ENCODE data around the gene ZFPM1.

Gene ZFPM1

DNA sequence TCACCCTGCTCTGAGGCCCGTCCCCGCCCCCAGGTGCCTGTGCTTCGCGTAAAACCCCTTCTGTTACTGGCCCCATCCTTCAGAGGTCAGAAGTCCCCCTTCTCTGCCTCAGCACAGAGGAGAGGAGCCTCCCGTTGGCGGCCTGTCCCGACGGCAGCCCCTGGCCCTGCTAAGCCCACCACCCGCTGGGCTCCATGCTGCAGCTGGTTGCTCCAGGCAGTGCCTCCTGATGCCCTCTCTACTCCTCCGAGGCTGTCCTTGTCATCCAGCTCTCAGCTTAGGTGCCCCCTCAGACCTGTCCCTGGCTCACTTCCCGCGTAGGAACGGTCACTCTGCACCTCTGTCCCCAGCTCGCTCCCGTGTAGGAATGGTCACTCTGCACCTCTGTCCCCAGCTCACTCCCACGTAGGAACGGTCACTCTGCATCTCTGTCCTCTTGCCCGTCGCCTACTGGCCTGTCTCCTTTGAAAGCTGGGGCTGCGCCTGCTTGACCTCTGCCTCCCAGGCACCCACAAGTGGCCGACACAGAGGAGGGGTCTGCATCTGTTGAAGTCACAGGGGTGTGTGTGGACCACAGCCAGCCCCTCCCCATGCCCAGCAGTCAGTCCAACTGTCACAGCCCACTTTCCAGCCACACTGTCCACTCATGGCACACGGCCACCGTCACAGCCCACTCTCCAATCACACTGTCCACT, 85.4 kb downstream of the ZFPM1 start:
- no peak overlapping the region for H3K4me3 ChIP-seq (ENCODE audit: low read length)
- H3K27me3 ChIP-seq (ENCODE audit: insufficient read depth, low read length), result peaks cover 11% of the 10 kb centered on the region
- peaks cover 8% of the 10 kb centered on the region for H3K4me1 ChIP-seq (ENCODE audit: insufficient read depth, low read length)
- peaks cover 4% of the 10 kb centered on the region for H3K9me3 ChIP-seq (ENCODE audit: low read length)
- H3K36me3 ChIP-seq (ENCODE audit: insufficient read depth, low read length), result no peaks in the 10 kb centered on the region
- no peak overlapping the region for H2AFZ ChIP-seq (ENCODE audit: low read depth, low read length)

GRCh38 chr16:88539261-88539651, 86.2 kb downstream of the ZFPM1 start:
- Histone ChIP-seq H2AFZ (ENCODE audit: low read depth, low read length) (no peak overlapping the region), H3K4me1 (ENCODE audit: insufficient read depth, low read length) (peaks cover 8% of the 10 kb centered on the region), H3K9me3 (ENCODE audit: low read length) (peaks cover 6% of the 10 kb centered on the region), H3K36me3 (ENCODE audit: insufficient read depth, low read length) (no peaks in the 10 kb centered on the region), H3K4me3 (ENCODE audit: low read length) (no peak overlapping the region), H3K27me3 (ENCODE audit: insufficient read depth, low read length) (peaks cover 11% of the 10 kb centered on the region)

- Histone ChIP-seq H2AFZ (ENCODE audit: low read depth, low read length) (no peak overlapping the region), H3K36me3 (ENCODE audit: insufficient read depth, low read length) (no peaks in the 10 kb centered on the region), H3K9me3 (ENCODE audit: low read length) (peaks cover 6% of the 10 kb centered on the region), H3K4me3 (ENCODE audit: low read length) (no peak overlapping the region), H3K27me3 (ENCODE audit: insufficient read depth, low read length) (peaks cover 11% of the 10 kb centered on the region), H3K4me1 (ENCODE audit: insufficient read depth, low read length) (peaks cover 8% of the 10 kb centered on the region)
Measured at GRCh38 chr16:88539652-88540345, 86.7 kb downstream of the ZFPM1 start.

DNA sequence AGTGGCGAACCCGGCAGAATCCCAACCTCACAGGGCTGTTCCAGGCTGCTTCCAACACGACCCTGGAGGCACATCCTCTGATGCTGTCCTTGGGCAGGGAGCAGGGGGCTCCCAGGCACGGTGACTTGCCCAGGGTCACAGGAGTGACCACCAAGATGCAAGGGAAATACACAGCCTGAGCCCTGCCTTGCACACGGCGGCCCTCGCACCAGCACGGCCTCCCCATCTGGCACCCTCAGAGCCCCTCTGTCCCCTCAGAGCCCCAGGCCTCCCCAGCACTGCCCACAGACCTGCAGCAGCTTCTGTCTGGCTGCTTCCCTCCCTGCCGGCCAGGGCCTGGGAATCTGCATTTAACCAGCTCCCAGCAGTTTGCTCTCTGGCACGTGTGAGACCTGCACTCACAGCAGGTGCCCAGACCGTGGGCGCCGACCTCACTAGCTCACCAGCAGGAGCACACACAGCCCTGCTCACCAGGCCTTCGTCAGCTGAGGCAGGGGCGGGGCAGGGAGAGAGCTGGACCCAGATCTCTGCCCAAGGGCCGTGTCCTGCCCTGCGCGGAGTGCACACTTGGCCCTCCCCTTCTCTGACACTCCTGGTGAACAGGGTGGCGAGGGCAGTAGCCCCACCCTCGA, 87.4 kb downstream of the ZFPM1 start:
- Histone ChIP-seq H2AFZ (ENCODE audit: low read depth, low read length) (no peak overlapping the region), H3K36me3 (ENCODE audit: insufficient read depth, low read length) (no peaks in the 10 kb centered on the region), H3K27me3 (ENCODE audit: insufficient read depth, low read length) (peaks cover 11% of the 10 kb centered on the region), H3K4me1 (ENCODE audit: insufficient read depth, low read length) (peaks cover 3% of the 10 kb centered on the region), H3K9me3 (ENCODE audit: low read length) (peaks cover 9% of the 10 kb centered on the region), H3K4me3 (ENCODE audit: low read length) (no peak overlapping the region)

GRCh38 chr16:88541831-88542616, 88.9 kb downstream of the ZFPM1 start:
- no peak overlapping the region for H3K4me3 ChIP-seq (ENCODE audit: low read length)
- peaks cover 12% of the 10 kb centered on the region for H3K9me3 ChIP-seq (ENCODE audit: low read length)
- peaks cover 2% of the 10 kb centered on the region for H3K4me1 ChIP-seq (ENCODE audit: insufficient read depth, low read length)
- H3K27me3 ChIP-seq (ENCODE audit: insufficient read depth, low read length), result peaks cover 19% of the 10 kb centered on the region
- no peaks in the 10 kb centered on the region for H3K36me3 ChIP-seq (ENCODE audit: insufficient read depth, low read length)
- H2AFZ ChIP-seq (ENCODE audit: low read depth, low read length), result no peak overlapping the region

- peaks cover 2% of the 10 kb centered on the region for H3K4me1 ChIP-seq (ENCODE audit: insufficient read depth, low read length)
- peaks cover 16% of the 10 kb centered on the region for H3K9me3 ChIP-seq (ENCODE audit: low read length)
- no peak overlapping the region for H3K4me3 ChIP-seq (ENCODE audit: low read length)
- peaks cover 22% of the 10 kb centered on the region for H3K27me3 ChIP-seq (ENCODE audit: insufficient read depth, low read length)
- no peak overlapping the region for H2AFZ ChIP-seq (ENCODE audit: low read depth, low read length)
- no peaks in the 10 kb centered on the region for H3K36me3 ChIP-seq (ENCODE audit: insufficient read depth, low read length)
Measured at GRCh38 chr16:88543230-88543813, 90.2 kb downstream of the ZFPM1 start.

GRCh38 chr16:88545781-88546180, 92.7 kb downstream of the ZFPM1 start:
- peaks cover 16% of the 10 kb centered on the region for H3K27me3 ChIP-seq (ENCODE audit: insufficient read depth, low read length)

GRCh38 chr16:88548131-88548874, 95.2 kb downstream of the ZFPM1 start:
- peaks cover 12% of the 10 kb centered on the region for H3K9me3 ChIP-seq (ENCODE audit: low read length)
- no peaks in the 10 kb centered on the region for H3K36me3 ChIP-seq (ENCODE audit: insufficient read depth, low read length)
- H3K27me3 ChIP-seq (ENCODE audit: insufficient read depth, low read length), result peaks cover 21% of the 10 kb centered on the region
- H2AFZ ChIP-seq (ENCODE audit: low read depth, low read length), result no peak overlapping the region
- no peaks in the 10 kb centered on the region for H3K4me1 ChIP-seq (ENCODE audit: insufficient read depth, low read length)
- no peak overlapping the region for H3K4me3 ChIP-seq (ENCODE audit: low read length)

More at GRCh38 chr16:88545781-88546180, 92.7 kb downstream of the ZFPM1 start:
- H2AFZ ChIP-seq (ENCODE audit: low read depth, low read length), result no peak overlapping the region
- no peaks in the 10 kb centered on the region for H3K4me1 ChIP-seq (ENCODE audit: insufficient read depth, low read length)
- peaks cover 16% of the 10 kb centered on the region for H3K9me3 ChIP-seq (ENCODE audit: low read length)
- H3K4me3 ChIP-seq (ENCODE audit: low read length), result no peak overlapping the region
- no peaks in the 10 kb centered on the region for H3K36me3 ChIP-seq (ENCODE audit: insufficient read depth, low read length)

GRCh38 chr16:88548985-88549384, 95.9 kb downstream of the ZFPM1 start:
- no peak overlapping the region for H3K4me3 ChIP-seq (ENCODE audit: low read length)
- no peak overlapping the region for H2AFZ ChIP-seq (ENCODE audit: low read depth, low read length)
- H3K27me3 ChIP-seq (ENCODE audit: insufficient read depth, low read length), result peaks cover 21% of the 10 kb centered on the region
- H3K9me3 ChIP-seq (ENCODE audit: low read length), result peaks cover 12% of the 10 kb centered on the region
- no peaks in the 10 kb centered on the region for H3K36me3 ChIP-seq (ENCODE audit: insufficient read depth, low read length)
- H3K4me1 ChIP-seq (ENCODE audit: insufficient read depth, low read length), result no peaks in the 10 kb centered on the region

DNA sequence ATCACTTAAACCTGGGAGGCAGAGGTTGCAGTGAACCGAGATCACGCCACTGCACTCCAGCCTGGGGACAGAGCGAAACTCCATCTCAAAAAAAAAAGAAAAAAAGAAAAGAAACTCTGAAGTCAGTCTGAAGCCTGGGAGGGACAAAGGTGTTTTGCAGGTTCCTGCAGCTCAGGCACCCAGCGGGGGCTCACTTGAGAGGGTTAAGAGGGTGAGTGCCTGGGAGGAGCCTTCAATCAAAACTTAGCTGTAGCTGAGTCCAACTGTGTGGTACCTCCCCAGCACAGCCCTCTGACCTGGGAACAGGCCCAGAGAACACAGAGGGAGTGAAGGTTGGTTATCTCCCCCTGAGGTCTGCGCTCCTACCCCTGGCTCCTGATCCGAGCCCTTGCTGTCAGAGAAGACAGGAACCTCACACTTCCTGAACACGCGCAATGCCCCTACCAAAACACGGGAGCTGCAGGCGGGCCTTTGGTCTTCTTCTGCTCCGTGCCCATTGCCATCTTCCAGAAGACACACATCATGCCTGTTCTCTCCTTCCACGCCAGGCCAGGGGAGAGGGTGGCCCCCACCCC, 96.7 kb downstream of the ZFPM1 start:
- Histone ChIP-seq H3K27me3 (ENCODE audit: insufficient read depth, low read length) (peaks cover 21% of the 10 kb centered on the region), H3K36me3 (ENCODE audit: insufficient read depth, low read length) (no peaks in the 10 kb centered on the region)

DNA sequence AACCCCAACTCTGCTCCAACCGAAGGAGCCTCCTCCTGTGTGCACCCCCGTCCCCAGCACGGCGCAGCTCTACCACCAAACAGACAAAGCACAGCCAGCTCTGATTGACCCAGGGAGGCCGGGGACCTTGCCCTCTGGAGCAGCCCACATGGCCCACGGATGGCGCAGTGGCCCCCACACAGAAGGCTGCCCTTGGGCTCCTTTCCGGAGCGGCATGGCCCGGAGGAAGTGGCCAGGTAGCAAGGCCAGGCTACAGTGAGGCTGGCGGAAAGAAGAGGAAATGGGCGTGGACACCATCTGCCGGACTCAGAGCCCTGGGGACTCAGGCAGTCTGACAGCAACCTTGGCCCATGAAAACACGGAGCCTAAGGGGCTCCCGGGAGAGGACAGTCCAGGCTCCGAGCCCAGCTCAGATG, 97.2 kb downstream of the ZFPM1 start:
- Histone ChIP-seq H3K4me1 (ENCODE audit: insufficient read depth, low read length) (no peaks in the 10 kb centered on the region), H3K36me3 (ENCODE audit: insufficient read depth, low read length) (no peaks in the 10 kb centered on the region), H3K9me3 (ENCODE audit: low read length) (peaks cover 8% of the 10 kb centered on the region), H2AFZ (ENCODE audit: low read depth, low read length) (no peak overlapping the region), H3K27me3 (ENCODE audit: insufficient read depth, low read length) (peaks cover 21% of the 10 kb centered on the region), H3K4me3 (ENCODE audit: low read length) (no peak overlapping the region)

More for the DNA sequence above, 96.7 kb downstream of the ZFPM1 start:
- Histone ChIP-seq H3K9me3 (ENCODE audit: low read length) (peaks cover 11% of the 10 kb centered on the region), H3K4me3 (ENCODE audit: low read length) (no peak overlapping the region), H3K4me1 (ENCODE audit: insufficient read depth, low read length) (no peaks in the 10 kb centered on the region), H2AFZ (ENCODE audit: low read depth, low read length) (no peak overlapping the region)

GRCh38 chr16:88552166-88552565, 99.1 kb downstream of the ZFPM1 start:
- Histone ChIP-seq H3K4me3 (ENCODE audit: low read length) (no peak overlapping the region), H2AFZ (ENCODE audit: low read depth, low read length) (no peak overlapping the region), H3K4me1 (ENCODE audit: insufficient read depth, low read length) (no peaks in the 10 kb centered on the region), H3K36me3 (ENCODE audit: insufficient read depth, low read length) (no peaks in the 10 kb centered on the region), H3K27me3 (ENCODE audit: insufficient read depth, low read length) (peaks cover 14% of the 10 kb centered on the region), H3K9me3 (ENCODE audit: low read length) (peaks cover 4% of the 10 kb centered on the region)
